GM21737 (cell line): ENCODE data around the gene VAMP5.

Source experiments
- ATAC-seq: cut with Tn5 transposase; IDR thresholded peaks from one replicate; pipeline ENCODE4 v1.9.1; 2021; ENCODE audit warnings: mild to moderate bottlenecking, moderate library complexity; ENCODE audit not compliant: unreplicated experiment

Gene VAMP5

GRCh38 chr2:85623991-85624390, 39.8 kb downstream of the VAMP5 start:
- ATAC-seq, result no peak

GRCh38 chr2:85628658-85629057, 44.4 kb downstream of the VAMP5 start:
- no peak for ATAC-seq

GRCh38 chr2:85631316-85631715, 47.1 kb downstream of the VAMP5 start:
- ATAC-seq, result no peak

- no peak for ATAC-seq
Measured at GRCh38 chr2:85635011-85635410, 50.8 kb downstream of the VAMP5 start.

GRCh38 chr2:85635636-85636035, 51.4 kb downstream of the VAMP5 start:
- no peak for ATAC-seq

- no peak for ATAC-seq
Measured at GRCh38 chr2:85642725-85643124, 58.5 kb downstream of the VAMP5 start.
